ENCODE results near the gene CELF2. TPM values are rescaled to one million over a fixed set of nuclear protein-coding genes. Genes with fewer than 3 reads are reported as not detected.

The CELF2 gene
- total and polyA plus RNA-seq, 2 of the 4 experiments (the other 2 are of a cell fraction) = 3.5 to 6.6 TPM

DNA sequence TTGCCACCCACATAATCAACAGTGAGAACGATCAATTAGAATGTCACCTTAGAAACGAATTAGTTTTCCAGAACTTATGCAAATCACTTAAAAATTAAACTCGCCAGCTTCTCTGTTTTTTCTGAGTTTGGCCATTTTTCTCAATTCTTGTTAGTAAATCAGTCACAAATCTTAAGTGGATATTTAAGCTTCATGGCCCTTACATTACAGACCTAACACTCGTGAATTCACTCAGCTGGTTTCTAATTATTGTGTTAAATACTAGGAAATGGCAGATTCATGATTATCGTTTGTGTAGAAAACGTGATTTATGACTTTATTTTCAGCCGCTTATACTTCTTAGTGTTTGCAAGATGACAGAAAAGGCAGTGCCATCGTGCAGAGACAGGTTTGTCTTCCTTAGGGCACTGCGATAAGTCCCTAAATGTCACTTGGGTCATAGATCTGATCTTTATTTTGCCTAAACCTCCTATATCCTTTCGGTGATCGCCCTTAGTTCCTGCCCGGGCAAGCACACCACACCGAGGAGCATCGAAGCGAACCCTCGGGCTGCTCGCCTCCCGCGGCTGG, 587 bp upstream of the CELF2 start:
- no TSS peak for BruUV-seq (replicated peaks)
- intact Hi-C loops (cut with micrococcal nuclease) = no loop called here
- POLR2A ChIA-PET (ENCODE audit: unreplicated experiment) = no interaction called here

More for the DNA sequence above, 587 bp upstream of the CELF2 start:
- Histone ChIP-seq H2BK15ac (ENCODE audit: low read depth, low read length) (no peak overlapping the region), H3K9me3 (ENCODE audit: control insufficient read depth, insufficient read depth, low read length) (peaks cover 2% of the 10 kb centered on the region; the same call in 1 of the 2 replicates), H3K27ac (ENCODE audit: insufficient read depth, low read length) (no peak overlapping the region), H3K4me1 (ENCODE audit: control insufficient read depth, insufficient read depth, low read length) (peaks cover 2% of the 10 kb centered on the region; the same call in 1 of the 2 replicates), H3K14ac (replicated peaks; ENCODE audit: low read depth, low read length) (no peak overlapping the region), H4K91ac (ENCODE audit: insufficient read depth, low read depth, low read length) (no peak overlapping the region), H2AK9ac (replicated peaks; ENCODE audit: low read depth, low read length, poor library complexity) (no peak overlapping the region), H4K8ac (ENCODE audit: low read depth in 2 of 2, low read length in 2 of 2) (no peak overlapping the region), H3K4ac (ENCODE audit: low read depth, low read length) (no peak overlapping the region), H3K4me3 (ENCODE audit: insufficient read depth, low read depth, low read length) (peak overlapping the region; percentile 87), H4K5ac (ENCODE audit: low read depth, low read length) (no peak overlapping the region), H2BK5ac (ENCODE audit: low read depth, low read length, poor library complexity, severe bottlenecking) (no peak overlapping the region), H2BK20ac (ENCODE audit: low read depth, low read length) (0 out of 2 replicates have a peak overlapping the region, but pooled peaks have one; percentile 42), H2BK120ac (ENCODE audit: low read depth, low read length) (no peak overlapping the region), H3K4me2 (ENCODE audit: low read depth, low read length) (peak overlapping the region; percentile 62), H3K56ac (ENCODE audit: extremely low read depth, insufficient read depth, low read length) (no peak overlapping the region), H3K36me3 (ENCODE audit: control insufficient read depth, insufficient read depth, low read length) (no peaks in the 10 kb centered on the region), H3K23ac (ENCODE audit: low read depth, low read length) (peak overlapping the region; percentile 72; the same call in 1 of the 2 replicates), H3K9me1 (ENCODE audit: insufficient read depth, low read length) (no peaks in the 10 kb centered on the region), H2AFZ (replicated peaks; ENCODE audit: low read length, poor library complexity) (peak overlapping the region; percentile 69), H2AK5ac (ENCODE audit: low read depth, low read length) (no peak overlapping the region), H4K20me1 (ENCODE audit: insufficient read depth, low read length) (no peaks in the 10 kb centered on the region), H3K27me3 (ENCODE audit: control insufficient read depth, insufficient read depth, low read length) (peaks cover 49% of the 10 kb centered on the region), H3K79me1 (ENCODE audit: low read depth in 1 of 2, low read length in 2 of 2) (no peaks in the 10 kb centered on the region), H3K9ac (ENCODE audit: low read depth, low read length) (no peak overlapping the region), H3K18ac (ENCODE audit: low read depth, low read length) (peak overlapping the region; percentile 28; the same call in 1 of the 2 replicates)
- WGBS, 2 experiments (ENCODE audit: extremely low coverage in 2 of 2, insufficient read length in 1 of 2) = no CpG with 5 or more reads among the region's 19 CpGs
- TF ChIP-seq RAD21 (IDR thresholded peaks at IDR 0.05; ENCODE audit: low read length) (no peak), CHD1 (IDR thresholded peaks at IDR 0.05; ENCODE audit: low read depth, low read length) (no peak), POLR2A (IDR thresholded peaks at IDR 0.05; ENCODE audit: low read depth, low read length) (no peak), MXI1 (IDR thresholded peaks at IDR 0.05; ENCODE audit: borderline replicate concordance, low read depth, low read length) (no peak), FOS (IDR thresholded peaks at IDR 0.05; ENCODE audit: low read depth, low read length) (no peak), NFE2L2 (IDR thresholded peaks at IDR 0.05; ENCODE audit: low read depth, low read length) (no peak), RCOR1 (IDR thresholded peaks at IDR 0.05; ENCODE audit: insufficient replicate concordance, low read length) (no peak), MAFK (IDR thresholded peaks at IDR 0.05; ENCODE audit: low read depth, low read length) (no peak), MAZ (IDR thresholded peaks at IDR 0.05; ENCODE audit: borderline replicate concordance, low read depth, low read length) (no peak), RFX5 (IDR thresholded peaks at IDR 0.05; ENCODE audit: low read depth, low read length) (no peak), SMC3 (IDR thresholded peaks at IDR 0.05; ENCODE audit: low read depth, low read length) (no peak), BHLHE40 (IDR thresholded peaks at IDR 0.05; ENCODE audit: low read depth, low read length) (no peak)
- TF ChIP-seq, protein P1, sequence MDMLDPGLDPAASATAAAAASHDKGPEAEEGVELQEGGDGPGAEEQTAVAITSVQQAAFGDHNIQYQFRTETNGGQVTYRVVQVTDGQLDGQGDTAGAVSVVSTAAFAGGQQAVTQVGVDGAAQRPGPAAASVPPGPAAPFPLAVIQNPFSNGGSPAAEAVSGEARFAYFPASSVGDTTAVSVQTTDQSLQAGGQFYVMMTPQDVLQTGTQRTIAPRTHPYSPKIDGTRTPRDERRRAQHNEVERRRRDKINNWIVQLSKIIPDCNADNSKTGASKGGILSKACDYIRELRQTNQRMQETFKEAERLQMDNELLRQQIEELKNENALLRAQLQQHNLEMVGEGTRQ (IDR thresholded peaks at IDR 0.05; ENCODE audit: low read depth, low read length) = no peak
- TF ChIP-seq, protein P2, sequence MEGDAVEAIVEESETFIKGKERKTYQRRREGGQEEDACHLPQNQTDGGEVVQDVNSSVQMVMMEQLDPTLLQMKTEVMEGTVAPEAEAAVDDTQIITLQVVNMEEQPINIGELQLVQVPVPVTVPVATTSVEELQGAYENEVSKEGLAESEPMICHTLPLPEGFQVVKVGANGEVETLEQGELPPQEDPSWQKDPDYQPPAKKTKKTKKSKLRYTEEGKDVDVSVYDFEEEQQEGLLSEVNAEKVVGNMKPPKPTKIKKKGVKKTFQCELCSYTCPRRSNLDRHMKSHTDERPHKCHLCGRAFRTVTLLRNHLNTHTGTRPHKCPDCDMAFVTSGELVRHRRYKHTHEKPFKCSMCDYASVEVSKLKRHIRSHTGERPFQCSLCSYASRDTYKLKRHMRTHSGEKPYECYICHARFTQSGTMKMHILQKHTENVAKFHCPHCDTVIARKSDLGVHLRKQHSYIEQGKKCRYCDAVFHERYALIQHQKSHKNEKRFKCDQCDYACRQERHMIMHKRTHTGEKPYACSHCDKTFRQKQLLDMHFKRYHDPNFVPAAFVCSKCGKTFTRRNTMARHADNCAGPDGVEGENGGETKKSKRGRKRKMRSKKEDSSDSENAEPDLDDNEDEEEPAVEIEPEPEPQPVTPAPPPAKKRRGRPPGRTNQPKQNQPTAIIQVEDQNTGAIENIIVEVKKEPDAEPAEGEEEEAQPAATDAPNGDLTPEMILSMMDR (conservative IDR thresholded peaks at IDR 0.05; ENCODE audit: low read depth, low read length) = no peak
- DNase-seq = no peak
- CTCF ChIA-PET = interaction anchor here (1.1 kb wide), 1 partner anchor 1674 kb away, joined by 3 read pairs; no protein-coding TSS in a partner anchor
- dilution Hi-C loops (cut with HindIII; ENCODE audit: low sequenced_read_pairs, unreplicated experiment) (no loop called here), in situ Hi-C loops (cut with MboI; ENCODE audit: low sequenced_read_pairs) (no loop called here)
- peak; percentile 66 for ATAC-seq (ENCODE audit: low read depth)
